ENCODE data around the gene FBXL17.

FBXL17 gene

GRCh38 chr5:107915176-107915812 is 466.6 kb downstream of the FBXL17 start:
- no peak for DNase-seq (ENCODE audit: low read depth in 2 of 2)

GRCh38 chr5:107913494-107913893 is 468.4 kb downstream of the FBXL17 start:
- no peak for DNase-seq (ENCODE audit: low read depth in 2 of 2)

- no peak for DNase-seq (ENCODE audit: low read depth in 2 of 2)
Observed at GRCh38 chr5:107900721-107901120, 481.2 kb downstream of the FBXL17 start.

GRCh38 chr5:107894361-107894760 is 487.5 kb downstream of the FBXL17 start:
- no peak for DNase-seq (ENCODE audit: low read depth in 2 of 2)

GRCh38 chr5:107893642-107894041 is 488.3 kb downstream of the FBXL17 start:
- DNase-seq (ENCODE audit: low read depth in 2 of 2): no peak

DNA sequence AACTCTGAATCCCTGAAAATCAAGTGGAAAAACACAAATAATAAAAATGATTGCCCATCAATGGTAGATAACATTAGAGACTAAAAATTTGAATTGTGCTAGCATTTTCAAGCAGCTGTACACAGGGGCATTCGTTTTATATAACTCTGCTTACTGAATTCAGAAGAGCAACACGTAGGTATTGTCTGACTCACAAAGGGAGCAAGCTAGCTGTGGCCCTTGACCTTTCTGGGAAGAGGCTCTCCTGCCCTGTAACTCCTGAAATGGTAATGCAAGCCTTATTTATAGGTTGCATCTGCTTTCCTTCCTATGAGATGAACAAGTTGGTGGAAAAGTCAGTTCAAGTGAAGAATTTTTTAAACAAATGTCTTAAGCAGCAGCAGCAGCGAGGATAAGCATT is 492.5 kb downstream of the FBXL17 start:
- DNase-seq (ENCODE audit: low read depth in 2 of 2): no peak

DNA sequence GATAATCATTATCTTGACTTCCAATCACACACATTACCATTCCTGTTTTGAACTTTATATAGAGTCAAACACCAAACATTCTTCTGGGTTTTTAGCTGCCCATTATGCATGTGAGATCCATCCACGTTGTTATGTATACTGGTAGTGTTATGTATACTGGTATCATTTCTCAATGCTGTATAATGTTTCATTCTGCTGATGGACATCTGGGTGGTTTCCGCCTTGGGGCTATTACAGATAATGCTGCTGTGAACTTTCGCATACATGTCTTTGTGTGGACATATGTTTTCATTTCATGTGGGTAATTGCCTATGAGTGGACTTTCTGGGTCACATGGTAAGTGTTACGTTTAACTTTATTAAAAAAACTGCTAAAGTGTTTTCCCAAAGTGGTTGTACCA is 493.4 kb downstream of the FBXL17 start:
- DNase-seq (ENCODE audit: low read depth in 2 of 2): no peak

GRCh38 chr5:107887166-107887943 is 494.5 kb downstream of the FBXL17 start:
- no peak for DNase-seq (ENCODE audit: low read depth in 2 of 2)

GRCh38 chr5:107885601-107886000 is 496.3 kb downstream of the FBXL17 start:
- no peak for DNase-seq (ENCODE audit: low read depth in 2 of 2)

- no peak for DNase-seq (ENCODE audit: low read depth in 2 of 2)
Observed at GRCh38 chr5:107884871-107885270, 497.0 kb downstream of the FBXL17 start.

GRCh38 chr5:107878661-107879060 is 503.2 kb downstream of the FBXL17 start:
- no peak for DNase-seq (ENCODE audit: low read depth in 2 of 2)

DNA sequence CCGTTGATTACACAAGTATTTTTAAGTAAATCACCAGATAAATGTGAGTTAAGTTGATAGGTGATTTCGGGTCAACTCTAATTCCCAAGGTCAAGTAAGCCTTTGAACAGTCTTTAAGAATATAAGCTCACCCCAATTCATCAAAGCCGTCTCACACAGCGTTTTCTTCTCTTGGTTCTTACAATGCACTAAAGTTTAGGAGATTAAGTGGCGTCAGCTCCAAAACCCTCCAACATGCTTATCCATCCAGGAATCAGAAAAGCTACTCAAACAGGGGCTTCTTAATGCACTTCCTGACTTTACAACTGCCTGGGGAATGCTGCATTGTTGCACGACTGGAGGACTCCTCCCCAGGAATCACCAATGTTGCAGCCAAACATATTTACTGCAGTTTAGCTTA is 505.0 kb downstream of the FBXL17 start:
- no peak for DNase-seq (ENCODE audit: low read depth in 2 of 2)

DNA sequence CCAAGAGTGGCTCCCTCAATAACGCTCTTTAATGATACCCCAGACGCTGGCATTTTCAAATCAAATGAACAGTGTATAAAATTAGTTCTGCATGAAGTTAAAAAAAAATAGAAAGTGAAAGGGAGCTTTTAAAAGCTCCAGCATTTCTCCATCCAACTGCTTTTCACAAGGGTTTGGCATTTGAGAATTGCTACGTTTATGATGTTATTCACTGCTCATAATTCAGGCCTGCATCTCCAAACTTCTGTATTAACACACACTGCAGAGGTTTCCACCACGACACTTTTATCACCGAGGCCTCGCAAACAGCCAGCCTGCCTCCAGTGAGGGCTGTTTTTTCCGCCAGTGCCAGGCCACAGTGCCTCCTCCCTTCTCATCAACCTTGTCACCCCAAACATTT is 505.6 kb downstream of the FBXL17 start:
- DNase-seq (ENCODE audit: low read depth in 2 of 2): no peak

DNA sequence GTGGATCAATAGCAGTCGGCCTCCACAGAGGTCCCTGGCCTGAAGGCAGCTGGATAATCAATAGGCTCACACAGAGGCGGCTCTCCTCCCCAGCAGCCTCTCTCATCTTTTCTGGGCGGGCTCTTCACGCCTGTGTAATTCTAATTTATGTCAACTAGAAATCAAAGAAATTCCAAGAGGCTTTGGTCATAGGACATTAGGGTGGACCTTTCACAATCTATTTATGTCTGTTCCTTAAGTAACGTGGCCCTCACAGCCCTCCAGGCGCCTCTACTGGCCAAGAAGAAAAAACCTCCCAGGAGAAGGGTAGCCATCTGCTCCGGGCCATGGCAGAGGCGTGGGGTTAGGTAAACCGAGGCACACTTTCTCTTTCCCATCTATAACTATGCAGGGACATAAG is 506.1 kb downstream of the FBXL17 start:
- DNase-seq (ENCODE audit: low read depth in 2 of 2): no peak

DNA sequence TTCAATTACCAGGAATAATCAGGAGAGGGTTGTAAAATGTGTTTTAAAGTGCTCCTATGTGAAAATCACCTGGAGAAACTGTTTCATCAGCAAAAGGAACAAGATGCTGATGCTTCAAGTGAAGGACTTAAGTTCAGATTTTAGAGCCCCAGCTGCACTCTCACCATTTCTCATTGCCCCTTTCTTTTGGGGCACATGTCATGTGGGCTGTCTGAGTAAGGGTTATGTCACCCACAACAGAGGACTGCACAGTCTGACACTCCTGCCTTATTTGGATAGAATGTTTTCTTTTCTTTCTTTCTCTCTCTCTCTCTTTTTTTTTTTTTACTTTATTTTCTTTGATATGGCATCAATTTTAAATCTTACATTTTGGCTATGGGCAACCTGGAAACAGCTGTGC is 507.1 kb downstream of the FBXL17 start:
- DNase-seq (ENCODE audit: low read depth in 2 of 2): no peak

DNA sequence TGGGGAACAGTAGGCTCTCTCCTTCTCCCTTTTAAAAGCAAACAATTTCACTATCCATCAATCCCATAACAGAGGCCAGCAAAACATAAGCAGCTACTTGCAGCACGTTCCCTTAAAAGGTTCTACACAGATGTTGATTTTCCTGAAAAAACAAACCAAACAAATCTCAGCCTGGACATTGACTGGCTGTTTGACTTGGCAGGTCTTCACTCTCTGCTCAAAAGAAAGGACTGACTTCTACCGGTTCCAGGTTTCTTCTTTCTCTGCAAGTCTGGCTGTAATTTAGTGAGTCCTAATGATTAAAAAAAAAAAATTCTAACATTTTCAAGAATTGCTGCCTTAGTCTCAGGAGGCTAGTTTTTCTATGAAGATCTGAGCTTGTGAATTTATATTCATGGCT is 508.0 kb downstream of the FBXL17 start:
- DNase-seq (ENCODE audit: low read depth in 2 of 2): no peak

DNA sequence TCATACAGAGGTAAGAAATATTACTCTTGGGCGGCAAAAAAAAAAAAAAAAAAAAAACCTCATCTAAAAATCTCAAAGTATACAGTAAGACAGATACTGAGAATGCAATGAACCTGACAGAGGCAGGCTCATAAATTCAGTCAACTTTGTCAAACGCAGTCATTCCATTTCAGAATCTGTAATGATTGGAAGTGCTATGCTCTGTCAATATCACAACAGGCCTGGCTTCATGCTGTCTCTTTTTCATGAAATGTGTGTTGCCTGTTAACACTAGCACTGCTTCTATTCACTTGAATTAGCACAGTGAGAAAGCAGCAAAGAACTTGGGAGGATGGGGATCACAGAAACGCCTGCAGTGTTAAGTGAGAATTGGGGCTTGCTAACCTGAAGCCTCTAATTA is 510.9 kb downstream of the FBXL17 start:
- no peak for DNase-seq (ENCODE audit: low read depth in 2 of 2)

DNA sequence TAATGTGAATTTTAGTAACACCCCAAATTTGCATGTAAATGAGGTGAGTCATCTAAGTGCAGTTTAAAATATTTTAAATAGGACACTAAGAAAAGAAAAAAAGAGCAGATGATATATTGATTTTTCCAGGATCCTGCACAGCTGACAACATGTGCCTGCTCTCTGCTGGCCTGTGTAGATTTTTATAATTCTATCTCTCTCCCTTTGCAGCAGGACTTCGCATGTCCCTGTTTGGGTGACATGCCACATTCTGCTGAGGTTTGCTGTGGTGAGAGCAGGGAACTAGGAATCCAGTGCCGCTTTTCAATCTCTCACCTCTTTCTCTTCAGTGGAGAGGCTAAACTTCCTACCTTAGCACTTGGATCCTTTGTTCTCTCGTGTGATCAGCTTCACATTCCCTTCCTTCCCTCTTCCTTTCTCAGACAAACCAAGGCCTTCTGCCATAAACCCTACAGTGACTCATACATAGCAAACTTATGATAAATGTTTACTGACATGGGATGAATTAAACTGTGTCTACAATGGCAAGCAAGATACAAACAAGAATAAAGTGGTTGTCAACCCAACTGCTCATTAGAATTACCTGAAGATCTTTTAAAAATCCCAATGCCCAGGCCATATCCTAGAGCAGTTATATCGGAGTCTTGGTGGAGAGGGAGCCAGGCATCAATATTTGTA is 512.3 kb downstream of the FBXL17 start:
- DNase-seq (ENCODE audit: low read depth in 2 of 2): no peak

- no peak for DNase-seq (ENCODE audit: low read depth in 2 of 2)
Observed at GRCh38 chr5:107868650-107869409, 513.1 kb downstream of the FBXL17 start.

DNA sequence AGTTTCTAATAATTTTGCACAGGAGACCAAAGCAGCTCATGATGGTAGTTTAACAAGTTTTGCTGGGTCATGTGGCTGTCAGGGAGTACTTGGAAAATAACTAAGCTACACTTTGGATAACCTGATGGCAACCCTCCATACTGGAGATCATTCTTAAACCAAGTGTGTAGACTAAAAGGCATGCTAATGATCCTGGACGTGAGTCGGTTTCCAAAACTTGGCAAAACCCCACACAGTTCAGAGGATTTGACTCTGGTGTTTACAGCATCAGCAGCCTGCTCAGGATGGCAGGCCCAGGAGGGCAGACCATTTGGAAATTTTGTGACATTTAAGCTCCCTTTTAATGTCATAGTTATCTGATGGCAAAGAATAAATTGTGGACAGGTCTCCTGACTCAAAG is 514.6 kb downstream of the FBXL17 start:
- no peak for DNase-seq (ENCODE audit: low read depth in 2 of 2)

DNA sequence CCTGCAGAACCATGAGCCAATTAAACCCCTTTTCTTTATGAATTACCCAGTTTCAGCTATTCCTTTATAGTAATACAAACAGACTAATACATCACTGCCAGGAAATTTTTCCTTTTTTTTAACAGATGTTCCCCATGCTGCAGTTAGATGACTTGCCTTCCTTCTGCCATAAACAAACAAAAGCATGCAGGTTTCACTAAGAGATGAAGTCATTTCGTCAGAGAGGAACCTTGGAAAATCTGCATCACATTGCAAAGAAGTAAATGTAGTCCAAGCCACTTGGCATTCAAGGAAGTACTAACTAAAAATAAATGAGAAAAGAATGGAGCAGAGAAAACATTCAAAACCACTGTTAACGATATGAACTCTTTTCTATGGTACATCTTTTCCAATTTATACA is 517.1 kb downstream of the FBXL17 start:
- DNase-seq (ENCODE audit: low read depth in 2 of 2): no peak

DNA sequence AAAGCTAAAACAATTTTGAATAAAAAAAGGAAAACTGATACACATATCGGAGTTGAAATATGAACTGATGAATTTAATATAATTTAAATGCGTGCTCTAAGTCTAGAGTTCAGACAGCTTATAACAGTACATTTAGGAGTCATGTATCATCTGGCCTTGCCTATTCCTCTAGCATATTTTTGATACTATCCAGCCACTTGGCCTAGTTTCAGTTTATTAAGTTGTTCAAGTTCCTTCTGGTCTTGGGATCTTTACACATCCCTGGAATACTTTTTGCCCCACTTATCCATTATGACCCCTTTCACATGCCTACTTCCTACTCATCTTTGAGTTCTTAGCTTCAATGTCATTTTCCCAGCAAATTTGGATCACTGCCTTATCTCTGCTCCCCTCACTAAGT is 518.8 kb downstream of the FBXL17 start:
- no peak for DNase-seq (ENCODE audit: low read depth in 2 of 2)
